GM18870 (cell line): ENCODE data around the gene EFNA4.

Experiments
- ATAC-seq: cut with Tn5 transposase; IDR thresholded peaks from one replicate; pipeline ENCODE4 v1.9.1; 2021; ENCODE audit warnings: moderate library complexity; ENCODE audit not compliant: unreplicated experiment

Gene EFNA4

GRCh38 chr1:155032886-155033285 lies 30.7 kb upstream of the EFNA4 start:
- no peak for ATAC-seq

- ATAC-seq: no peak
Measured at GRCh38 chr1:155033524-155033923, 30.0 kb upstream of the EFNA4 start, which contains the start of the genes DCST1 and DCST2. Gene DCST1 (plus strand): TSS chr1:155033824. CDS start chr1:155034037, 213 bp downstream. Gene DCST2 (minus strand): TSS chr1:155033781. CDS start chr1:155033701, 80 bp downstream.

GRCh38 chr1:155034318-155035208 lies 29.0 kb upstream of the EFNA4 start:
- ATAC-seq: no peak

DNA sequence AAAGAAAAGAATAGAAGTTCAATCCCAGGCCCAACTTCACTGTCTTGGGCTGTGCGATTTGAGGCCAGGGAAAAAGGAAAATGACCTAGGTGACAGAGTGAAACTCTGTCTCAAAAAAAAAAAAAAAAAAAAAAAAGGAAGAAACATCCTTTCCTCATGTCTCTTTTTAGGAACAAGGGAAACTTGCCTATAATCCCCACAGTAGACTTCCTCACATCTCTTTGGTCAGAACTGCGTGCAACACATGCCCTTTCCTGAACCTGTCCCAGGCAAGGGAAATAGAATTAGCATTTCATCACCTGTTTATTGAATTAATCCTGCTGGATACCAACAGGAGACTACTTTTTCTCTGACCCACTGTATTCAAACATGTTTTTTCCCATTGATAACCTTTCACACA lies 27.6 kb upstream of the EFNA4 start:
- no peak for ATAC-seq

DNA sequence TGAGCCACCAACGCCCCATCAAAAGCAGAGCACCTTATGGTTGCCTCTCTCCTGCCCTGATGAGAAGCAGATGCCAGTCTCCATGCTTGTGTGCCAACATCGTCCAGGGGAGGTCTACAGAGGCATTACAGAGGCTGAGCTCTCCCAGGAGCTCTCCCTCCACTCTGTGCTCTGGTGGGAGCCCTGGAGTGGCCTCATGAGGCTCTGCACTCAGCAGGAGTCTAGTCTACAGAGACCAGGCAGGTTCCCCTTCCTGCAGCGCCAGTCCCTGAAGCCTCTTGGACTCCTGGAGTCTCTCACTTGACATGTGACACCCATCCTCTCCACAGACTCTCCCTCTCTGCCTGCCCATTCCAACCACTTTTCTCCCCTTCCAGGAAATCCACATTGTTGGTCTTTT lies 26.5 kb upstream of the EFNA4 start:
- no peak for ATAC-seq

- no peak for ATAC-seq
Measured at GRCh38 chr1:155037851-155038441, 25.6 kb upstream of the EFNA4 start.

GRCh38 chr1:155038602-155039307 lies 24.8 kb upstream of the EFNA4 start:
- no peak for ATAC-seq

- ATAC-seq: no peak
Measured at GRCh38 chr1:155039308-155039669, 24.3 kb upstream of the EFNA4 start.

DNA sequence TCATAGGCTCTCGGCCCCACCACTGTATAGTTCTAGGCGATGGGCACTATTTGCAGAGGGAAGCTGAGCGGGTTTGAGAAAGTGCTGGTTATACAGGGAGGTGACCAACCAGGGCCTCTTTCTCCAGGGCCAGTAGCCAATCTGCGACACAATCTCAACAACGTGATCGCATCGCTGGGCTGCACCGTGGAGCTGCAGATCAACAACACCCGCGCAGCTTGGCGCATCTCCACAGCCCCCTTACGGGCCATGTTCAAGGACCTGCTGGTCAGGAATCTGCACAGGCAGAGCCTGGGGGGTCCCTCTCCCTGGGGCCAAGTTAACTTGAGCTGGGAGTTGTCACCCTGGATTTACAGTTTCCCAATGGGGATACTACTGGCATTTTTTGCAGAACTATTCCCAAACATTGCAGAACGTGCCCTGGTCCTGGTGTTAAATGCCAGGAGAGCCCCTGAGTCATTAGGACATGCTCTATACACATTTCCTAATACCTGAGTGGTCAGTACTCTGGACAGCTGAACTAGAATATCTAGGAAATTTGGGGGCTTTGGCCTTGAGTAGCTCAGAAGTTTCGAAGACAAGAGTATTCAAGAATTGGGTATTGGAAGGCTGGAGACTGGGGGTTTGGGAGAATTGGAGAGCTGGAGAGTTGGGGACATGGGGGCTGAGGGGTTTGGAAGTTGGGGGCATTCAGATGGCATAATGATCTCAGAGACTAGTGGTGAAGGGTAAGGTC lies 23.0 kb upstream of the EFNA4 start:
- ATAC-seq: no peak

DNA sequence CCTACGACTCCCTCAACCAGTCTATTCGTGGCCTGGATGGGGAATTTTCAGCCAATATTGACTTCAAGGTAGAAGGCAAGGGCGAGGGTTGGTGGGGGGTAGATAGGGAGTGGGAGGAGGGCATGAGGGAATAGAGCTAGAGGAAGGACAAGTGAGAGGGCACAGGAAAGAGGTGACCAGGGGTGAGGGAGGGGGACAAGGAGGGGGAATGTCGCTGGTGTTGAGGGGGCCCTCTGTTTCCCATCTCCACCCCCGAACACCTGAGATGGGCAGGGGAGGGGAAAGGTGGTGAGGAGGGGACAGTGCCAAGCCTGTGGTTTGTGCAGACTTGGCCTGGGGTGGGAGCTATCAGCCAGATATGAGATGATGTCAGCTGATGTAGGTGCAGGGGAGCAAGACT lies 20.8 kb upstream of the EFNA4 start:
- no peak for ATAC-seq

DNA sequence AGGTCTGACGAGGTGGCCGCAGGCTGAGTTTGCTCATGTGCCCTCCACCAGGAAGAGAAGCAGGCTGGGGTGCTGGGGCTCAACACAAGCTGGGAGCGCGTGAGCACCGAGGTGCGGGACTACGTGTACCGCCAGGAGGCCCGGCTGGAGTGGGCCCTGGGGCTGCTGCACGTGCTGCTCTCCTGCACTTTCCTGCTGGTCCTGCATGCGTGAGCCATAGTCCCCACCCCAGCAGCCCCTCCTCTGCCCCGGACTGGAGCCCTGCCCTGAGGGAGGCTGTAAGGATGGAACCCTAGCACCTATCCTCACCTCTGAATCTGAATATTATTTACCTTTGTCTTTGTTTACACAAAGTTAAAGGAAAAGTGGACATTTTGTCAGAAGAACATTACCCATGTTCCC lies 20.2 kb upstream of the EFNA4 start:
- ATAC-seq: no peak

DNA sequence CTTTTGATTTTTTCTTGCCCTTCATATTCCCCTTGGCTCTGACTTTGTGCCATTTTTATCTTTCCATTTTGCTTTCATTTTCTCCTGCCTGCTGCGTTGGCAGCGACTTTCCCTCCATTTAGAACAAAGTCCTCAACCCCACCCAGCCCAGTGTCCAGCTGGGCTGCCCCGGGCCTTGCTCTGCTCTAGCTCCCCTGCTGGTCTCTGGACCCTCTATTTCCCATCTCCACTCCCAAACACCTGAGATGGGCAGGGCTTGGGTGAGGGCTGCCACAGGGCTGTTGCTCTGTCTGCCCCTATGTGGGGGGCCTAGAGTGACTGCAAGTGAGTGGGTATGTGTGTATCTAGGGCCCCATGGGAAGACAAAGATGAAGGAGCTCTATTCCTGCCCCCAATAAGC lies 19.7 kb upstream of the EFNA4 start:
- no peak for ATAC-seq

GRCh38 chr1:155044365-155044764 lies 19.2 kb upstream of the EFNA4 start:
- ATAC-seq: no peak

GRCh38 chr1:155044812-155045657 lies 18.5 kb upstream of the EFNA4 start:
- ATAC-seq: no peak

DNA sequence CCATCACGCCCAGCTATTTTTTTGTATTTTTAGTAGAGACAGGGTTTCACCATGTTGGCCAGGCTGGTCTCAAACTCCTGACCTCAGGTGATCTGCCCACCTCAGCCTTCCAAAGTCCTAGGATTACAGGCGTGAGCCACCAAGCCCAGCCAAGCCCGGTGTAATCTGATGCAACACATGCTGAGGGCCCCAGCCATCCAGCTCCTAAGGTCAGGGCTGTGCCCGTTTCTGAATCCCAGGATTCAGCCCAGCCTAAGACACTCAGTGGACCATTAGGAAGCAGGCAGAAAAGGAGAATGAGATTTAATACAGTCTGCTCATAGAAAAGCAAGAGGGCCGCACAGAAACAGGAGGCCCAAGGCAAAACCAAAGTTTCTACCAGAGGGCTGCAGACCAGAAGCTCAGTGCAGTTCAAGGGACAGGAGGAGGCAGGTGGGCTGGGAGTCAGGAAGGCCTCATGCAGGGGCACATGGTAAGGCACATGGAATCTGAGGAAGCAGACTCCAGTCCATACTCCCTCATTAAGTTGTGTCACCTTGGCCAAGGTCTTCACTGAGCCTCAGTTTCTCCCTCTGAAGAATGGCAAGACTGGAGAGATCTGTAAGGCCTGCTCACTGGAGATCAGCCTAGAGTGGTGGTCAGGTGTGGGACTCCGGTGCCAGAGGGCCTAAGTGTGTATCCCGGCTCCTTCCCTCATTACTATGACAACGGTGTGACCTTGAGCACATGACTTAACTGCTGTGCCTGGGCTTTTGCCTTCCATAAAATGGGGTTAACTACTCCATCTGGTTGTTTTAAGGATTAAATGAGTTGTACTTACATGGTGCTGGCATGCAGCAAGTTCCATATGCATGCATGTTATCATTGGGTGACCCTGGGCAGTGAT lies 14.8 kb upstream of the EFNA4 start:
- ATAC-seq: no peak

- ATAC-seq: no peak
Measured at GRCh38 chr1:155049651-155050559, 13.6 kb upstream of the EFNA4 start.

DNA sequence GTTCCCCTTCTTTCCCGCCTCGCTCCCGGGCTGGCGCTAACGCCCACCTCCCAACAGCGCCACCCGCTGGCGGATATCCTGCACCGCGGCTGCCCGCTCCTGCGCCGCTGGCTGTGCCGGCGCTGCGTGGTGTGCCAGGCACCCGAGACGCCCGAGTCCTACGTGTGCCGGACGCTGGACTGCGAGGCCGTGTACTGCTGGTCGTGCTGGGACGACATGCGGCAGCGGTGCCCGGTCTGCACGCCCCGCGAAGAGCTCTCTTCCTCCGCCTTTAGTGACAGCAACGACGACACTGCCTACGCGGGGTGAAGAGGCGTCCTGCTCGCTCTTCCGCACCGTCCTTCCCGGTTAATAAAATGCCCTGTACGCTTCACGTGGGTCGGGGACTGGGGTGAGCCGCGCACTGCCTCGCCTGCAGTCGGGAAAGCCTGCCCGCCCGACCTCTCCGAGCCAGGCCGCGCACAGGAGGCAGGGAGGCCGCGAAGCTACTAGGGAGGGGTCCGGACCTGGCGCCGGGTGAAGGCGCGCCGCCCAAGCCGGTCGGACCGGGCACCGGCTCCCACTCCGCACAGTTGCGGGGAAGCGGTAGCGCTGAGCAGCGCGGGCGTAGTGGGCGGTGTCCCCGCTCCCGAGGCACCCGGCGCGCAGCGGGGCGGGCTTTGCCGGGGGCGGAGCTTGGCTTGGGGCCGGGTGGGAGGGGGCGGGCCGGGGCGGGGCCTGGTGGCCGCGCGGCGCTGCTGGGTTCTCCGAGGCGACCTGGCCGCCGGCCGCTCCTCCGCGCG lies 12.8 kb upstream of the EFNA4 start, which contains the start of gene ADAM15:
ADAM15 (plus strand) TSS at position 757 of the 782 bp plus-strand sequence. CDS start 71 bp downstream, outside the sequence.
- ATAC-seq: no peak
